ENCODE results near the gene DDAH1.

DNA sequence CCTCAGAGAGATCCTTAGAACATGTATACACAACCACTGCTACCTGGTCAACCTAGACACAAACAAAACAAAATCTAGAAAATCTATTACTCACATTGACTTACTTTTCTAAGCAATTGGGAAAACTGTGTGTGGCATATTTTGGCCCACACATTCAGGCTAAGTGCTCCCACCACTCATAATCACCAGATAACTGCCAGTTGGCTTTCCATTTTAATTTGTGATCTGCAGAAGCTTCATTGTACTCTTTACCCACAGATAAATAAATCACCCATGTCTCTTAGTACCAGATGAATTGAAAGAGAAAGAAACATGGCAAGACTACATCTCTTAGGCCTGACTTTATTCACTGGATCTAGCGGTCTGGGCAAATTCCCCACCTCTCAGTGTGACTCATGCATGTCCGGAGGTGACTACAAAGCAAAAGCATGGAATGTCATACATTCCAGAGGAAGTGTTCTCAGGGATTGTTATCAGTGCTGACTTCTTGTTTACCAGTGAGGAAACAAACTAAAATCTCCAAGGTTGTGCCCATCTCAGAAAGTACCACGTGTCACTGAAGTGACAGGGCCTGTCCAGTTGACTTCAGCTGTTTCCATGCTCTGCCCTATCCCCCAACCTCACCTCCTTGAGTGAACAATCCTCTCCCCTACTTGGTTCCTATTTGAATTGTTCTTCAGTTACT is 136.1 kb downstream of the DDAH1 start:
- TF ChIP-seq, protein P1, sequence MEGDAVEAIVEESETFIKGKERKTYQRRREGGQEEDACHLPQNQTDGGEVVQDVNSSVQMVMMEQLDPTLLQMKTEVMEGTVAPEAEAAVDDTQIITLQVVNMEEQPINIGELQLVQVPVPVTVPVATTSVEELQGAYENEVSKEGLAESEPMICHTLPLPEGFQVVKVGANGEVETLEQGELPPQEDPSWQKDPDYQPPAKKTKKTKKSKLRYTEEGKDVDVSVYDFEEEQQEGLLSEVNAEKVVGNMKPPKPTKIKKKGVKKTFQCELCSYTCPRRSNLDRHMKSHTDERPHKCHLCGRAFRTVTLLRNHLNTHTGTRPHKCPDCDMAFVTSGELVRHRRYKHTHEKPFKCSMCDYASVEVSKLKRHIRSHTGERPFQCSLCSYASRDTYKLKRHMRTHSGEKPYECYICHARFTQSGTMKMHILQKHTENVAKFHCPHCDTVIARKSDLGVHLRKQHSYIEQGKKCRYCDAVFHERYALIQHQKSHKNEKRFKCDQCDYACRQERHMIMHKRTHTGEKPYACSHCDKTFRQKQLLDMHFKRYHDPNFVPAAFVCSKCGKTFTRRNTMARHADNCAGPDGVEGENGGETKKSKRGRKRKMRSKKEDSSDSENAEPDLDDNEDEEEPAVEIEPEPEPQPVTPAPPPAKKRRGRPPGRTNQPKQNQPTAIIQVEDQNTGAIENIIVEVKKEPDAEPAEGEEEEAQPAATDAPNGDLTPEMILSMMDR (IDR thresholded peaks at IDR 0.05): no peak
- TF ChIP-seq POLR2A (IDR thresholded peaks at IDR 0.05): no peak

Data from heart left ventricle (tissue), 13 donors.